HL-60 (cell line): ENCODE results near the gene B4GALT1.

Experiments used
- CTCF ChIP-seq: IDR thresholded peaks from one replicate; pipeline ENCODE4 v1.5.1; 2011; ENCODE audit warnings: low read length, control low read depth, inconsistent platforms; ENCODE audit not compliant: insufficient read depth
- GABPA ChIP-seq: IDR thresholded peaks from 2 replicates; pipeline ENCODE4 v1.6.1; 2012; ENCODE audit warnings: low read depth
- POLR2AphosphoS5 ChIP-seq: IDR thresholded peaks from 2 replicates; pipeline ENCODE4 v1.6.1; 2012; ENCODE audit warnings: low read depth

- TF ChIP-seq CTCF (no peak), POLR2AphosphoS5 (no peak), GABPA (no peak)
These were observed 9.9 kb upstream of the B4GALT1 start for GRCh38 chr9:33177086-33177485.
